Measurements from ENCODE around the gene KISS1. TPM values are rescaled to one million over a fixed set of nuclear protein-coding genes. Genes with fewer than 3 reads are reported as not detected.

The KISS1 gene
- total and polyA plus RNA-seq, 2 donors (not counting 1 experiment from before 2014, with no cell fraction given) = 0.17 to 0.52 TPM

DNA sequence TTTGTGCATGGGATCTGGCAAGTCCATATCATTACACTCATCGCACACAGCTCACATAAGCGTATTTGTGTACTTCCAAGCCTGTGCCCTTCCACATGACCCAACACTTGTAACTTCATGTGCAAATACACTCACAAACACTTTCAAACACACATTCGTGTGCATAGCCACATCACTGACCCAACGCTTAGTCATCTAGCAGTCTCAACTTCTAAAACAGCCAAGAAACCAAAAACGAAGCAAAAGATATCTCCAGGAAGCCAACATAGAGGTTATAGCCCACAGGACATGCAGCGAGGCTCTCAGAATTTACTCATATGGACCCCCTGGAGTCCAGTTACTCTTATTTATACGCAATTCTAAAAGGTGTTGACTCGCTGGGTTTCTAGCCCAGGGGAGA is 28.4 kb upstream of the KISS1 start:
- TF ChIP-seq, protein P1, sequence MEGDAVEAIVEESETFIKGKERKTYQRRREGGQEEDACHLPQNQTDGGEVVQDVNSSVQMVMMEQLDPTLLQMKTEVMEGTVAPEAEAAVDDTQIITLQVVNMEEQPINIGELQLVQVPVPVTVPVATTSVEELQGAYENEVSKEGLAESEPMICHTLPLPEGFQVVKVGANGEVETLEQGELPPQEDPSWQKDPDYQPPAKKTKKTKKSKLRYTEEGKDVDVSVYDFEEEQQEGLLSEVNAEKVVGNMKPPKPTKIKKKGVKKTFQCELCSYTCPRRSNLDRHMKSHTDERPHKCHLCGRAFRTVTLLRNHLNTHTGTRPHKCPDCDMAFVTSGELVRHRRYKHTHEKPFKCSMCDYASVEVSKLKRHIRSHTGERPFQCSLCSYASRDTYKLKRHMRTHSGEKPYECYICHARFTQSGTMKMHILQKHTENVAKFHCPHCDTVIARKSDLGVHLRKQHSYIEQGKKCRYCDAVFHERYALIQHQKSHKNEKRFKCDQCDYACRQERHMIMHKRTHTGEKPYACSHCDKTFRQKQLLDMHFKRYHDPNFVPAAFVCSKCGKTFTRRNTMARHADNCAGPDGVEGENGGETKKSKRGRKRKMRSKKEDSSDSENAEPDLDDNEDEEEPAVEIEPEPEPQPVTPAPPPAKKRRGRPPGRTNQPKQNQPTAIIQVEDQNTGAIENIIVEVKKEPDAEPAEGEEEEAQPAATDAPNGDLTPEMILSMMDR (conservative IDR thresholded peaks at IDR 0.05 in 1 of 2, IDR thresholded peaks at IDR 0.05 in 1 of 2; ENCODE audit: low read depth in 1 of 2, low read length in 2 of 2) = no peak
- TF ChIP-seq EZH2 (IDR thresholded peaks at IDR 0.05; ENCODE audit: low read length, missing control alignments) = no peak
- no peak overlapping the region for H3K4me2 ChIP-seq (ENCODE audit: extremely low read depth, insufficient read depth, low read length)
- no peak overlapping the region for H2AFZ ChIP-seq (ENCODE audit: low read length)
- H3K36me3 ChIP-seq (ENCODE audit: control insufficient read depth, insufficient read depth, low read length) = no peaks in the 10 kb centered on the region
- no peaks in the 10 kb centered on the region for H3K4me1 ChIP-seq (ENCODE audit: control insufficient read depth, extremely low read depth, insufficient read depth, low read length)
- no peaks in the 10 kb centered on the region for H3K79me2 ChIP-seq (ENCODE audit: control insufficient read depth, insufficient read depth, low read length)
- H3K27me3 ChIP-seq (ENCODE audit: control insufficient read depth, insufficient read depth, low read length) = peaks cover 5% of the 10 kb centered on the region
- no peaks in the 10 kb centered on the region for H4K20me1 ChIP-seq (ENCODE audit: control insufficient read depth, extremely low read depth, insufficient read depth, low read length)
- no peaks in the 10 kb centered on the region for H3K9me3 ChIP-seq (ENCODE audit: control insufficient read depth, insufficient read depth, low read depth, low read length)
- peak in 1 of 2 donors; percentile 24 for DNase-seq (ENCODE audit: low read depth in 2 of 2)
- H3K27ac ChIP-seq (ENCODE audit: insufficient read depth, low read length) = no peak overlapping the region
- no peak overlapping the region for H3K4me3 ChIP-seq (replicated peaks in 1 of 4; ENCODE audit: control extremely low read depth in 1 of 4, insufficient read depth in 1 of 4, low read depth in 3 of 4, low read length in 4 of 4)
- no peak overlapping the region for H3K9ac ChIP-seq (ENCODE audit: insufficient read depth, low read length)

DNA sequence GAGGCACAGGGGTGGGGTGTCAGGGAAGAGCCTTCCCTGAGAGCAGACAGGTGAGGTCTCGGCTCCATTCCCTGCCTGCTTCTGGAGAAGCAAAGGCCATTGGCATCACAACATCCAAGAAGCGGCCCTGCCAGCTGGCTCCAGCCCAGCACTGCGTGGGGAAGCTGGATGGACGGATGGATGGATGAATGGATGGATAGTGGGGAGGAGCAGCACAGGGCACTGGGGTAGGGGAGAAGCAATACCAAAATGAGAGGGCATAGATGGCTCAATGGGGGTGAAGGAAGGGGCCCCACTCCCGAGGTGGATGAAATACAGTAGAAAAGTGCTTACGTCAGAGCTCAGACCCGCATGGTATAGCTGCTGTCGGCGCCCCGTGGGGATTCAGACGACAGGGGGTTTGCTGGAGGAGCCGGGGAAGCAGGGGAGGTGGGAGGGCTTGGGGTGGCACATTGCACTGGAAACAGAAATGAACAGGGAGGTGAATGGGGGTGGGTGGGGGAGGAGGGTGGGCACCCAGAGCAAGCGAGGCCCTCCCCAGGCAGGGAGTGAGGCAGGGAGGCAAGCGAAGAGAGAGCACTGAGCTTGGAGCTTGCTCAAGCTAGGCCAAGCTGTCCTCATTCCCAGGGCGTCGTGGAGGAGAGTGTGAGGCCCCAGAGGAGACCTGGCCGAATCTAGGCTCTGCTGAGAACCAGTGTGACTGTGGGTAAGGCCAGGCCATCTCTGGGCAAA is 27.0 kb upstream of the KISS1 start:
- H3K9ac ChIP-seq (ENCODE audit: insufficient read depth, low read length) = no peak overlapping the region
- no peak overlapping the region for H3K4me3 ChIP-seq (replicated peaks in 1 of 4; ENCODE audit: control extremely low read depth in 1 of 4, insufficient read depth in 1 of 4, low read depth in 3 of 4, low read length in 4 of 4)
- peaks cover 11% of the 10 kb centered on the region for H3K27me3 ChIP-seq (ENCODE audit: control insufficient read depth, insufficient read depth, low read length)
- no peak overlapping the region for H3K27ac ChIP-seq (ENCODE audit: insufficient read depth, low read length)
- TF ChIP-seq, protein P1 (conservative IDR thresholded peaks at IDR 0.05 in 1 of 2, IDR thresholded peaks at IDR 0.05 in 1 of 2; ENCODE audit: low read depth in 1 of 2, low read length in 2 of 2) = no peak
- no peak for TF ChIP-seq EZH2 (IDR thresholded peaks at IDR 0.05; ENCODE audit: low read length, missing control alignments)
- no peaks in the 10 kb centered on the region for H3K9me3 ChIP-seq (ENCODE audit: control insufficient read depth, insufficient read depth, low read depth, low read length)
- no peaks in the 10 kb centered on the region for H4K20me1 ChIP-seq (ENCODE audit: control insufficient read depth, extremely low read depth, insufficient read depth, low read length)
- H3K4me2 ChIP-seq (ENCODE audit: extremely low read depth, insufficient read depth, low read length) = no peak overlapping the region
- no peak overlapping the region for H2AFZ ChIP-seq (ENCODE audit: low read length)
- no peaks in the 10 kb centered on the region for H3K4me1 ChIP-seq (ENCODE audit: control insufficient read depth, extremely low read depth, insufficient read depth, low read length)
- H3K79me2 ChIP-seq (ENCODE audit: control insufficient read depth, insufficient read depth, low read length) = no peaks in the 10 kb centered on the region
- no peak for DNase-seq (ENCODE audit: low read depth in 2 of 2)
- no peaks in the 10 kb centered on the region for H3K36me3 ChIP-seq (ENCODE audit: control insufficient read depth, insufficient read depth, low read length)

DNA sequence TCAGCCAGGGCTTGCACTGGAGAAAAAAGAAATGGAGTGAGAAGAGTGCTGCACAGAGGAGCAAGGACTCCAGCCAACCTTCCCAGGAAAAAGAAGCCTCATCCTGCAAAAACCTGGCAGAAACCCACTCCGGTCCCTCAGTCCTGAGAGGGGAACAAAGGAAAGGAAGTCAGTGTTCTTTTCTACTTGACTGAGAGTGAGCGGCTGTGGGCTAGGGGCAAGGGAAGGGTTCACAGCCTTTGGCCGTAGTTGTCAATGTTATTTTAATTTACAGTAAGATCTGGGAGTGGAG is 26.4 kb upstream of the KISS1 start:
- TF ChIP-seq, protein P1 (conservative IDR thresholded peaks at IDR 0.05 in 1 of 2, IDR thresholded peaks at IDR 0.05 in 1 of 2; ENCODE audit: low read depth in 1 of 2, low read length in 2 of 2) = no peak
- TF ChIP-seq EZH2 (IDR thresholded peaks at IDR 0.05; ENCODE audit: low read length, missing control alignments) = no peak
- Histone ChIP-seq H4K20me1 (ENCODE audit: control insufficient read depth, extremely low read depth, insufficient read depth, low read length) (no peaks in the 10 kb centered on the region), H2AFZ (ENCODE audit: low read length) (no peak overlapping the region), H3K9ac (ENCODE audit: insufficient read depth, low read length) (no peak overlapping the region), H3K4me3 (replicated peaks in 1 of 4; ENCODE audit: control extremely low read depth in 1 of 4, insufficient read depth in 1 of 4, low read depth in 3 of 4, low read length in 4 of 4) (no peak overlapping the region), H3K9me3 (ENCODE audit: control insufficient read depth, insufficient read depth, low read depth, low read length) (no peaks in the 10 kb centered on the region), H3K4me2 (ENCODE audit: extremely low read depth, insufficient read depth, low read length) (no peak overlapping the region), H3K27me3 (ENCODE audit: control insufficient read depth, insufficient read depth, low read length) (peaks cover 11% of the 10 kb centered on the region), H3K4me1 (ENCODE audit: control insufficient read depth, extremely low read depth, insufficient read depth, low read length) (no peaks in the 10 kb centered on the region), H3K79me2 (ENCODE audit: control insufficient read depth, insufficient read depth, low read length) (no peaks in the 10 kb centered on the region), H3K27ac (ENCODE audit: insufficient read depth, low read length) (no peak overlapping the region), H3K36me3 (ENCODE audit: control insufficient read depth, insufficient read depth, low read length) (no peaks in the 10 kb centered on the region)
- DNase-seq (ENCODE audit: low read depth in 2 of 2) = no peak
